ENCODE data around the gene TINAGL1. TPM values are rescaled to one million over a fixed set of nuclear protein-coding genes. Genes with fewer than 3 reads are reported as not detected.
A peak's percentile ranks its signal among the peaks of the same experiment; 100 is the strongest.

Gene TINAGL1
- polyA plus RNA-seq (ENCODE audit: insufficient read length), result 29.9 TPM

- DNase-seq, result no peak
These were observed at the start of gene TINAGL1 for GRCh38 chr1:31576201-31576669. TINAGL1 (plus strand) TSS chr1:31576515; CDS start chr1:31577149, 634 bp downstream.

- no peak for DNase-seq
These were observed 46.2 kb upstream of the TINAGL1 start for GRCh38 chr1:31529999-31530684.

- DNase-seq, result no peak
These were observed 44.9 kb upstream of the TINAGL1 start for GRCh38 chr1:31531177-31531999.

GRCh38 chr1:31532173-31532572 is 44.1 kb upstream of the TINAGL1 start:
- no peak for DNase-seq

- DNase-seq, result no peak
These were observed 40.8 kb upstream of the TINAGL1 start for GRCh38 chr1:31535561-31535960.

GRCh38 chr1:31539329-31539728 is 37.0 kb upstream of the TINAGL1 start:
- DNase-seq, result no peak

GRCh38 chr1:31541194-31541593 is 35.1 kb upstream of the TINAGL1 start:
- DNase-seq, result no peak

GRCh38 chr1:31545927-31546540 is 30.3 kb upstream of the TINAGL1 start:
- no peak for DNase-seq

GRCh38 chr1:31548534-31548906 is 27.8 kb upstream of the TINAGL1 start:
- DNase-seq, result no peak

GRCh38 chr1:31548907-31549808 is 27.2 kb upstream of the TINAGL1 start:
- DNase-seq, result peak; percentile 84

GRCh38 chr1:31549809-31550620 is 26.3 kb upstream of the TINAGL1 start:
- no peak for DNase-seq

GRCh38 chr1:31551208-31551607 is 25.1 kb upstream of the TINAGL1 start:
- DNase-seq, result no peak

GRCh38 chr1:31552489-31552888 is 23.8 kb upstream of the TINAGL1 start:
- DNase-seq, result no peak

- DNase-seq, result no peak
These were observed 19.8 kb upstream of the TINAGL1 start for GRCh38 chr1:31556481-31557006.

GRCh38 chr1:31559715-31560114 is 16.6 kb upstream of the TINAGL1 start:
- DNase-seq, result no peak

GRCh38 chr1:31560394-31560793 is 15.9 kb upstream of the TINAGL1 start:
- DNase-seq, result no peak

GRCh38 chr1:31562707-31563360 is 13.5 kb upstream of the TINAGL1 start:
- DNase-seq, result no peak

- DNase-seq, result no peak
These were observed 11.7 kb upstream of the TINAGL1 start for GRCh38 chr1:31564606-31564989.

- no peak for DNase-seq
These were observed 8.3 kb upstream of the TINAGL1 start for GRCh38 chr1:31567956-31568570.

All from hindlimb muscle (tissue), 1 donor.